ENCODE results near the gene DENND1A. TPM values are rescaled to one million over a fixed set of nuclear protein-coding genes. Genes with fewer than 3 reads are reported as not detected.

The DENND1A gene
- total RNA-seq, 1 donor from 2014 or later, result 48.1 TPM

DNA sequence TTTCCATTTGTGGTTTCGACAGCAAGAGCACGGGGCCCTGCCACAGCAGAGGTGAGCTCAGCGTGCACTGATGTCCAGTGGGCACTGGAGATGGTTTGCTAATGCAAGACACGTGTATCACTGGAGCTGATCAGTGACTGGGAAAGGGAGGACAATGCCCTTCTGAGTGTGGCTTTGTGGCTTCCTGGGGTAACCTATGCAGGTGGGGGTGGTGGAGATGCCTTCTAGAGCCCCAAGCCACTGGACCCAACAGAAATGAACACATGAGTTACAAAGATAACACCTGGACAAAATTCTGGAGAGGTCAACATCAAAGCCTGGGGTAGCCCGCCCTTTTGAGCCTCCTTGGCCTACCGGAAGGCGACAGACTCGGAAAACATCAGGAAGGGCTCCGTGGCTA, 312.6 kb downstream of the DENND1A start:
- no peak overlapping the region for H3K4me3 ChIP-seq
- H3K9ac ChIP-seq, result no peak overlapping the region
- Mint-ChIP-seq H3K27me3 (ENCODE audit: insufficient read depth, low read depth) (peaks cover 4% of the 10 kb centered on the region), H3K36me3 (no peaks in the 10 kb centered on the region), H3K4me3 (no peak overlapping the region), H3K4me1 (peaks cover 19% of the 10 kb centered on the region), H3K9me3 (no peaks in the 10 kb centered on the region), H3K27ac (no peak overlapping the region)
- no peaks in the 10 kb centered on the region for H3K9me3 ChIP-seq (ENCODE audit: low read depth)
- no peak overlapping the region for H3K27ac ChIP-seq
- no peaks in the 10 kb centered on the region for H4K20me1 ChIP-seq (ENCODE audit: low read depth)
- no peak for DNase-seq (ENCODE audit: low spot score)
- H3F3A ChIP-seq (ENCODE audit: low read depth), result peaks cover 7% of the 10 kb centered on the region
- H2AFZ ChIP-seq (replicated peaks), result no peak overlapping the region
- H3K27me3 ChIP-seq, result no peaks in the 10 kb centered on the region
- H3K36me3 ChIP-seq, result no peaks in the 10 kb centered on the region
- peaks cover 18% of the 10 kb centered on the region for H3K4me1 ChIP-seq
- TF ChIP-seq, protein P1, sequence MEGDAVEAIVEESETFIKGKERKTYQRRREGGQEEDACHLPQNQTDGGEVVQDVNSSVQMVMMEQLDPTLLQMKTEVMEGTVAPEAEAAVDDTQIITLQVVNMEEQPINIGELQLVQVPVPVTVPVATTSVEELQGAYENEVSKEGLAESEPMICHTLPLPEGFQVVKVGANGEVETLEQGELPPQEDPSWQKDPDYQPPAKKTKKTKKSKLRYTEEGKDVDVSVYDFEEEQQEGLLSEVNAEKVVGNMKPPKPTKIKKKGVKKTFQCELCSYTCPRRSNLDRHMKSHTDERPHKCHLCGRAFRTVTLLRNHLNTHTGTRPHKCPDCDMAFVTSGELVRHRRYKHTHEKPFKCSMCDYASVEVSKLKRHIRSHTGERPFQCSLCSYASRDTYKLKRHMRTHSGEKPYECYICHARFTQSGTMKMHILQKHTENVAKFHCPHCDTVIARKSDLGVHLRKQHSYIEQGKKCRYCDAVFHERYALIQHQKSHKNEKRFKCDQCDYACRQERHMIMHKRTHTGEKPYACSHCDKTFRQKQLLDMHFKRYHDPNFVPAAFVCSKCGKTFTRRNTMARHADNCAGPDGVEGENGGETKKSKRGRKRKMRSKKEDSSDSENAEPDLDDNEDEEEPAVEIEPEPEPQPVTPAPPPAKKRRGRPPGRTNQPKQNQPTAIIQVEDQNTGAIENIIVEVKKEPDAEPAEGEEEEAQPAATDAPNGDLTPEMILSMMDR (IDR thresholded peaks at IDR 0.05), result no peak
- TF ChIP-seq EZH2phosphoT487 (IDR thresholded peaks at IDR 0.05) (no peak), EZH2 (IDR thresholded peaks at IDR 0.05) (no peak)
- H3K4me2 ChIP-seq, result no peak overlapping the region
- no peaks in the 10 kb centered on the region for H3K79me2 ChIP-seq (ENCODE audit: low read depth)

- peaks cover 4% of the 10 kb centered on the region for H3K27me3 Mint-ChIP-seq (ENCODE audit: insufficient read depth, low read depth)
- TF ChIP-seq EZH2 (IDR thresholded peaks at IDR 0.05) (no peak), EZH2phosphoT487 (IDR thresholded peaks at IDR 0.05) (no peak)
- TF ChIP-seq, protein P1 (IDR thresholded peaks at IDR 0.05), result no peak
- H3K36me3 Mint-ChIP-seq, result no peaks in the 10 kb centered on the region
- Histone ChIP-seq H4K20me1 (ENCODE audit: low read depth) (no peaks in the 10 kb centered on the region), H3K9me3 (ENCODE audit: low read depth) (no peaks in the 10 kb centered on the region), H3K79me2 (ENCODE audit: low read depth) (no peaks in the 10 kb centered on the region), H2AFZ (replicated peaks) (no peak overlapping the region), H3K27ac (no peak overlapping the region), H3K4me1 (peaks cover 18% of the 10 kb centered on the region), H3K4me3 (no peak overlapping the region), H3F3A (ENCODE audit: low read depth) (peaks cover 7% of the 10 kb centered on the region), H3K4me2 (no peak overlapping the region), H3K9ac (no peak overlapping the region), H3K27me3 (no peaks in the 10 kb centered on the region), H3K36me3 (no peaks in the 10 kb centered on the region)
- no peak overlapping the region for H3K27ac Mint-ChIP-seq
- no peaks in the 10 kb centered on the region for H3K9me3 Mint-ChIP-seq
- no peak for DNase-seq (ENCODE audit: low spot score)
- H3K4me3 Mint-ChIP-seq, result no peak overlapping the region
- H3K4me1 Mint-ChIP-seq, result peaks cover 19% of the 10 kb centered on the region
Measured at GRCh38 chr9:123616707-123617106, 313.2 kb downstream of the DENND1A start.

GRCh38 chr9:123615381-123615780, 314.5 kb downstream of the DENND1A start:
- no peak for DNase-seq (ENCODE audit: low spot score)
- no peak overlapping the region for H3K27ac Mint-ChIP-seq
- H3K27me3 Mint-ChIP-seq (ENCODE audit: insufficient read depth, low read depth), result peaks cover 4% of the 10 kb centered on the region

More at GRCh38 chr9:123615381-123615780, 314.5 kb downstream of the DENND1A start:
- no peaks in the 10 kb centered on the region for H3K27me3 ChIP-seq
- peaks cover 7% of the 10 kb centered on the region for H3F3A ChIP-seq (ENCODE audit: low read depth)
- no peak overlapping the region for H3K27ac ChIP-seq
- H3K9me3 Mint-ChIP-seq, result no peaks in the 10 kb centered on the region
- no peak overlapping the region for H3K9ac ChIP-seq
- no peak overlapping the region for H3K4me3 Mint-ChIP-seq
- H3K9me3 ChIP-seq (ENCODE audit: low read depth), result no peaks in the 10 kb centered on the region
- no peaks in the 10 kb centered on the region for H3K36me3 Mint-ChIP-seq
- no peaks in the 10 kb centered on the region for H4K20me1 ChIP-seq (ENCODE audit: low read depth)
- no peak overlapping the region for H3K4me3 ChIP-seq
- H3K36me3 ChIP-seq, result no peaks in the 10 kb centered on the region
- peak overlapping the region; percentile 27 for H3K4me2 ChIP-seq
- peaks cover 18% of the 10 kb centered on the region for H3K4me1 ChIP-seq
- H3K4me1 Mint-ChIP-seq, result peaks cover 21% of the 10 kb centered on the region
- H3K79me2 ChIP-seq (ENCODE audit: low read depth), result no peaks in the 10 kb centered on the region
- H2AFZ ChIP-seq (replicated peaks), result no peak overlapping the region
- TF ChIP-seq EZH2 (IDR thresholded peaks at IDR 0.05) (no peak), EZH2phosphoT487 (IDR thresholded peaks at IDR 0.05) (no peak)
- TF ChIP-seq, protein P1 (IDR thresholded peaks at IDR 0.05), result no peak
